NCI-H1092 treated with DMSO at 0.1 percent for 48 hours (cell line): ENCODE data around the gene PSMB3.
"Not testable (repeated sequence)": the region's sequence is repeated elsewhere in the genome, so short reads cannot be mapped to it uniquely, and the experiment has no call there.

Experiments used
- DNase-seq: peaks from one replicate; lab custom pipeline; 2025; lab: John Stamatoyannopoulos, UW

The PSMB3 gene

GRCh38 chr17:38716368-38717005, 36.1 kb upstream of the PSMB3 start:
- no peak for DNase-seq

GRCh38 chr17:38717139-38717745, 35.3 kb upstream of the PSMB3 start:
- DNase-seq, result no peak

- DNase-seq, result no peak
These were observed 33.1 kb upstream of the PSMB3 start for GRCh38 chr17:38719289-38719942.

DNA sequence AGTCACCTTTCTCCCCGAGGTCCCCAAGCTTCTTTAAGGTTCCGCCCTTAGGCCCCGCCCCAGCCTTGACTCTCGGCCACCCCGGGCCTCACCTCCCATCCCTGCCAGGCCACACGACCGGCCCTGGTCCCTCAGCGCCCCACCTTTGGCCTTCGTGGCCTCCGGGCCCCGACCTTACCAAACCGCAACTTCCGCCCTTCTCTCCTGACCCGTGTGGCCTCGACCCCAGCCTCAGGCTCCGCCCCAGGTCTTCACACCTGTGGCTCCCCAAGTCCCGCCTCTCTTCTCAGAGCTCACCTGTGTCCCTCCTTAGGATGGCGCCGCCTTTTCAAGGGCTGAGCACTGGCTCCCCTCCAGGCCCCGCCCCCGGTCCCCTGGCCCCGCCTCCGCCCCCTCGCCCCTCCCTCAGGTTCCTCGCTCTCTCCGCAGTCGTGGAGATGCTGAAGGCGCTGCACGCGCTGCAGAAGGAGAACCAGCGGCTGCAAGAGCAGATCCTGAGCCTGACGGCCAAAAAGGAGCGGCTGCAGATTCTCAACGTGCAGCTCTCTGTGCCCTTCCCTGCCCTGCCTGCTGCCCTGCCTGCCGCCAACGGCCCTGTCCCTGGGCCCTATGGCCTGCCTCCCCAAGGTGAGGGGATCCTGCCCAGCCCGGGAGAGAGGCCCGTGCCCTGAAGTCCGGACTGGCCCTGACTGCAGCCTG, 32.4 kb upstream of the PSMB3 start:
- DNase-seq, result no peak

GRCh38 chr17:38720941-38721340, 31.6 kb upstream of the PSMB3 start:
- no peak for DNase-seq

GRCh38 chr17:38721802-38722201, 30.7 kb upstream of the PSMB3 start:
- DNase-seq, result no peak

GRCh38 chr17:38724337-38724988, 28.1 kb upstream of the PSMB3 start:
- DNase-seq, result peak; percentile 92

DNA sequence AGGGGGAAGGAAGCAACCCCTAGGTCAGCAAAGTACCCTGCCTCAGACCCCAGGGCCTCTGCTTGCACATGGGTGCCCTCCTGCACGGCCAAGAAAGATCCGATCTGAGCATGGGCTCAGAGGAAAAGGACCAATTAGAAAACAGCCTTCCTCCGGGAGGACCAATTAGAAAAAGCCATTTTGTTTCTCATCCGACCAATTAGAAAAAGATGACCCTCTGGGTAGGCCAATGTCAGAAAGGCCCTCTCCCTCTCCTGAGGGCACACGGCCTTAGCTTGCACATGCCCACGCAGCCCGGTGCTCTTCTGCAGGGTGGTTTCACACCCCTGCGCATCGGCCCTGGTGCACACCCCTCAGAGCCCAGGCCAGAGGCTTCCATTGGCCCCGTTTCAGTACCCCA, 27.5 kb upstream of the PSMB3 start:
- peak; percentile 65 for DNase-seq

DNA sequence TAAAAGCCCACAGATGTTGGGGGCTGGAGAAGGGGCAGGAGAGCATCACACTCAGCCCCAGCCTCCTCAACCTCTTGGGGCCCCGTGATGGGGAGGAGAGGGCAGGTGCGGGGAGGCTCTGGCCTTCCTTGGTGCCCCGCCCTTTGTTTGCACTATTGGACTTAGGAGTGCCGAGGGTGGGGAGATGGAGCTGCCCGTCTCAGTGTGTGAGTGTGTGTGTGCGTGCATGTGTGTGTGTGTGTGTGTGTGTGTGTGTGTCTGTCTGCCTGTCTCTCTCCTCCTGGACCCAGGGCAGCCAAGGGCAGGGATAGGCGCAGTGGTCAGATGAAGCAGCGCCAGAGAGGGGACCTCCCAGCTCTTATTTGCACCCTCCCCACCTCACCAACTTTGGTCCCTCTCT, 26.4 kb upstream of the PSMB3 start:
- not testable (repeated sequence) for DNase-seq

GRCh38 chr17:38727736-38728135, 24.8 kb upstream of the PSMB3 start:
- no peak for DNase-seq

GRCh38 chr17:38728290-38728831, 24.2 kb upstream of the PSMB3 start:
- DNase-seq, result no peak

GRCh38 chr17:38729368-38729885, 23.1 kb upstream of the PSMB3 start:
- no peak for DNase-seq

- peak; percentile 76 for DNase-seq
These were observed 22.5 kb upstream of the PSMB3 start, which contains the start of gene CISD3 for GRCh38 chr17:38729886-38730525. Gene CISD3, plus strand, starts transcription at chr17:38730341. Its CDS starts 18 bp downstream, at chr17:38730359.

DNA sequence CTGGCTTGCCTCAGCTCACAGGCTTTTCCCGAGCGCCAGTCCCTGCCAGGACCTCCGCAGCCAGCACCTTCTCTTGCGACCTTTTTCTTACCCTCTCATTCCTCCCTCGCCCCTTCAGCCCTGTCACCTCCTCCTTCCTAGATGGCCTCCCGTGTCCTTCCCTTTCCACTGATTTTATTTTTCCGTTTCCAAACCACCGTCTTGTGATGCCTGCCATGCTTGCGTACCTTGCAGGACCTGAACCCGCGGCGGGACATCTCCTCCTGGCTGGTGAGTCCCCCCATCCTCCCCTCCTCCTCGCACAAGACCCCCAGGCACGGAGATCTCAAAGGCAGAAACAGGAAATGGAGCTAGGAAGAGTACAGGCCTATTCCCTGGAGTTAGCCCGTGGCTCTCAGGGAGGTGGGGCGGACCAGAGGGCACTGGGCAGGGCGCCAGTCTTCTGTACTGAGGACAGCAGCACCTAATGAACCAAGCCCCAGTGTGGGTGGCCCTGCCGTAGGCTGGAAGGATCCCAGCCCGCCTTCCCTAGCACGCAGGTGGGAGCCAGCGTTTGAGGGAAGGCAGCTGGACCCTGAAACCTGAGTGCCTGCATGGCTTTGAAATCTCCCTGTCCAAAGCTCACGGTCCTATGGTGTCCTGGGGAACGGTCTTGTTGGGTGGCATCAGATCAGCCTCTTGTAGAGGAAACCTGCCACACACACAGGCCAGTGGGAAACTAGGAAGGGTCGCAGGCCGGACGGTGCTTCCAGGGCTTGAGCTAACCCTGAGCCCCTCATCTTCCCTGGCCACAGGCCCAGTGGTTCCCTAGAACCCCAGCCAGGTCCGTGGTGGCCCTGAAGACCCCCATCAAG, 21.8 kb upstream of the PSMB3 start:
- peak; percentile 84 for DNase-seq

- DNase-seq, result no peak
These were observed 20.8 kb upstream of the PSMB3 start for GRCh38 chr17:38731526-38732294.

GRCh38 chr17:38732376-38733281, 19.9 kb upstream of the PSMB3 start:
- DNase-seq, result no peak

- DNase-seq, result no peak
These were observed 19.1 kb upstream of the PSMB3 start for GRCh38 chr17:38733282-38733981.
